ENCODE measurements around the gene MYH14. TPM values are rescaled to one million over a fixed set of nuclear protein-coding genes. Genes with fewer than 3 reads are reported as not detected.
A peak's percentile ranks its signal among the peaks of the same experiment; 100 is the strongest.

MYH14 gene
- total and polyA plus RNA-seq, 2 of the 13 experiments (the other 11 are each of a cell fraction or from before 2014, with no cell fraction given), result 5.5 to 5.8 TPM

DNA sequence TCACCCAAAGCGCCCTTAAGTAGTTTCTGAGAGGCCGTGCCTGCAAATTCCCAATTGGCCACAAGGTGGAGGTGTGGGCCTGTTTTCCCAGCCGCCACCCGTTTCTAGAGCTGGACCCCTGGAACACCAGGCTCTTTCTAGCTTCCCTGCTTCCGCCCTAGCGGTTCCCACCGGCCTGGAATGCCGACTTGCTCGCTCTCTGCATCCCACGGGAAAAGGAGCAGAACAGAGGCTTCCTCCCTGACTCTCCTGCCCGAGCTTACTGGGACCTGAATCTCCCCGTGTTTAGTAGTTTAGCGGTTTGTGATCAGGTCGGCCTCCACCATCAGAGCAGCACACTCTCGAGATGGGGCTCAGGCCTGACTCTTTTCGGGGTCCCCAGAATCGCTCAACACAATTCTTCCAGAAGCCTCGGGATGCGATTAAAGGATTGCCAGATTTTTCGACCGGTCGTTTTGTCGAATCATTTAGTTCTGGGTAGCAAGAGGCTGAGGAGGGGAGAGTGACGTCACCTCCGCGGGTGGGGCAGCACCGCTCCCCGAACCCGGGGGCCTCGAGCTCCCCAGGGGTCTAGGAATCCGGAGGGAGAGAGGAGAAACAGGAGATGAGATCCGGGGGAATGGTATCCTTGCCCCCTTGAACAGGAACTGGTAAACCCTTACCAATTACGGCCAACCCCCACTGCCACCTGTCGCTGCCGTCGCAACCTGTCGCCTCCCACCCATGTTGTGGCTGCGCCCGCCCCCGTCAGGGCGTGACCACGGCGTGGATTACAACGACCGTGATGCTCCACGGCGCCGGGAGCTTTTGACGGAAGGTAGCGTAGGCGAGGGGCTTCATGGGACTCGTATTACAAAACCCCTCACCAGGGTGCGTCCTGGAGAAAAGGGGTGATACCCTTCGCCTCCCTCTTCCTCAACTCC lies 154.0 kb downstream of the MYH14 start (continued):
- TF ChIP-seq RXRA (CRISPR knock-in tag; IDR thresholded peaks at IDR 0.05), result 0 out of 2 replicates have a peak, but pooled peaks have one; percentile 24
- TF ChIP-seq ZKSCAN5 (CRISPR knock-in tag; IDR thresholded peaks at IDR 0.05), result no peak
- TF ChIP-seq SUZ12 (IDR thresholded peaks at IDR 0.05; ENCODE audit: low read depth, low read length), result no peak
- no peak for TF ChIP-seq ZNF577 (CRISPR knock-in tag; IDR thresholded peaks at IDR 0.05; ENCODE audit: borderline replicate concordance, low read depth)
- peak; percentile 89 for TF ChIP-seq ATF7 (IDR thresholded peaks at IDR 0.05)
- no peak for TF ChIP-seq ATF7 (CRISPR knock-in tag; IDR thresholded peaks at IDR 0.05)
- TF ChIP-seq ZNF513 (CRISPR knock-in tag; conservative IDR thresholded peaks at IDR 0.05), result no peak
- no peak for TF ChIP-seq HIVEP1 (CRISPR knock-in tag; IDR thresholded peaks at IDR 0.05)
- no peak for TF ChIP-seq ZNF558 (CRISPR knock-in tag; IDR thresholded peaks at IDR 0.05; ENCODE audit: borderline replicate concordance)
- peak; percentile 47; a peak in 3 of 4 replicates for TF ChIP-seq HMGXB4 (CRISPR knock-in tag; IDR thresholded peaks at IDR 0.05; ENCODE audit: borderline replicate concordance in 1 of 2, low read depth in 1 of 2)
- no peak for TF ChIP-seq RARG (CRISPR knock-in tag; IDR thresholded peaks at IDR 0.05; ENCODE audit: low read depth)
- TF ChIP-seq POLR2AphosphoS5 (IDR thresholded peaks at IDR 0.05; ENCODE audit: low read depth, low read length), result no peak
- TF ChIP-seq ZNF772 (CRISPR knock-in tag; IDR thresholded peaks at IDR 0.05), result peak; percentile 56; the same call in 1 of the 2 replicates
- TF ChIP-seq MIER2 (CRISPR knock-in tag; IDR thresholded peaks at IDR 0.05), result peak; percentile 17; the same call in 1 of the 2 replicates
- no peak for TF ChIP-seq CENPX (CRISPR knock-in tag; IDR thresholded peaks at IDR 0.05)
- TF ChIP-seq MXI1 (IDR thresholded peaks at IDR 0.05; ENCODE audit: borderline replicate concordance, low read depth, low read length), result no peak
- TF ChIP-seq ZNF10 (CRISPR knock-in tag; IDR thresholded peaks at IDR 0.05; ENCODE audit: borderline replicate concordance, low read depth), result no peak
- no peak for TF ChIP-seq GTF3A (CRISPR knock-in tag; conservative IDR thresholded peaks at IDR 0.05)
- TF ChIP-seq, protein P1, sequence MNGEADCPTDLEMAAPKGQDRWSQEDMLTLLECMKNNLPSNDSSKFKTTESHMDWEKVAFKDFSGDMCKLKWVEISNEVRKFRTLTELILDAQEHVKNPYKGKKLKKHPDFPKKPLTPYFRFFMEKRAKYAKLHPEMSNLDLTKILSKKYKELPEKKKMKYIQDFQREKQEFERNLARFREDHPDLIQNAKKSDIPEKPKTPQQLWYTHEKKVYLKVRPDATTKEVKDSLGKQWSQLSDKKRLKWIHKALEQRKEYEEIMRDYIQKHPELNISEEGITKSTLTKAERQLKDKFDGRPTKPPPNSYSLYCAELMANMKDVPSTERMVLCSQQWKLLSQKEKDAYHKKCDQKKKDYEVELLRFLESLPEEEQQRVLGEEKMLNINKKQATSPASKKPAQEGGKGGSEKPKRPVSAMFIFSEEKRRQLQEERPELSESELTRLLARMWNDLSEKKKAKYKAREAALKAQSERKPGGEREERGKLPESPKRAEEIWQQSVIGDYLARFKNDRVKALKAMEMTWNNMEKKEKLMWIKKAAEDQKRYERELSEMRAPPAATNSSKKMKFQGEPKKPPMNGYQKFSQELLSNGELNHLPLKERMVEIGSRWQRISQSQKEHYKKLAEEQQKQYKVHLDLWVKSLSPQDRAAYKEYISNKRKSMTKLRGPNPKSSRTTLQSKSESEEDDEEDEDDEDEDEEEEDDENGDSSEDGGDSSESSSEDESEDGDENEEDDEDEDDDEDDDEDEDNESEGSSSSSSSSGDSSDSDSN (CRISPR knock-in tag; IDR thresholded peaks at IDR 0.05), result peak; percentile 29; the same call in 1 of the 2 replicates
- peak; percentile 56; the same call in 1 of the 2 replicates for TF ChIP-seq ZFP91 (CRISPR knock-in tag; IDR thresholded peaks at IDR 0.05; ENCODE audit: borderline replicate concordance)
